ENCODE data around the gene ADCY7.

DNA sequence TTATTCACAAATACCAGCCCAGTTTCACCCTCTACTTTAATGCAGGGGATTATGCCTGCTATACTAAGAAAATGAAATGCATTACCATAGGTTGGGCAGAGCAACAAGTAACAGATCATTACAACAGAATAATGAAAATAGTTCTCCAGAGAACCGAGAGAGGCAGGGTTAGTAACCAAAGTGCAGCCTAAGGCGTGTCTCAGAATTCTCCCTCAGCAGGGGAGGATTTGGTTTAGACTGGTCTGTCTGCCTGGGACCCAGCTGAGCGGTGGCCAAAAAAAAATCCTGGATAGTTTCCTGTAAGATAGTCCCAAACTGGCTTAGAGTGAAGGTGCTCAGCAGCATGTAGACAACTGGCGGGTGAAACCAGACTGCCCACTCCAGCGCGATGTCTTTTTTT is 30.8 kb upstream of the ADCY7 start:
- no peak for TF ChIP-seq CTCF (IDR thresholded peaks at IDR 0.05; ENCODE audit: low read length)
- no peak for TF ChIP-seq EZH2phosphoT487 (IDR thresholded peaks at IDR 0.05; ENCODE audit: low read length)

All from MM.1S (cell line).